KMS-11 (cell line): Measurements from ENCODE around the gene SUMO2.

ENCODE experiments used
- H2AFZ ChIP-seq: fragments of 200-600 bp; sonication (generic); 2 replicates; pipeline ENCODE4 v1.6.1; 2016; ENCODE audit warnings: antibody characterized with exemption, mixed run types, low read depth
- H3K27ac ChIP-seq: fragments of 200-600 bp; sonication (generic); 2 replicates; pipeline ENCODE4 v1.6.1; 2016; ENCODE audit warnings: mild to moderate bottlenecking, mixed run types
- H3K27me3 ChIP-seq: fragments of 200-600 bp; sonication (generic); 2 replicates; pipeline ENCODE4 v1.6.1; 2017; ENCODE audit warnings: mild to moderate bottlenecking, low read depth, mixed run types, moderate library complexity; ENCODE audit not compliant: insufficient read depth
- H3K36me3 ChIP-seq: fragments of 200-600 bp; sonication (generic); 2 replicates; pipeline ENCODE4 v1.6.1; 2017; ENCODE audit warnings: mild to moderate bottlenecking, mixed run types; ENCODE audit not compliant: insufficient read depth
- H3K4me1 ChIP-seq: fragments of 200-600 bp; sonication (generic); 2 replicates; pipeline ENCODE4 v1.6.1; 2016; ENCODE audit warnings: mild to moderate bottlenecking, low read depth, mixed run types; ENCODE audit not compliant: poor library complexity, severe bottlenecking
- H3K4me2 ChIP-seq: fragments of 200-600 bp; sonication (generic); 2 replicates; pipeline ENCODE4 v1.7.0; 2016; ENCODE audit warnings: mild to moderate bottlenecking, mixed run types
- H3K4me3 ChIP-seq: fragments of 200-600 bp; sonication (generic); IDR thresholded peaks from 2 replicates; pipeline ENCODE4 v1.6.1; 2017; ENCODE audit warnings: low read depth, low read length, mixed read lengths; ENCODE audit not compliant: insufficient read depth
- H3K79me2 ChIP-seq: fragments of 200-600 bp; sonication (generic); 2 replicates; pipeline ENCODE4 v1.6.1; 2016; ENCODE audit warnings: low read depth, mixed run types; ENCODE audit not compliant: insufficient read depth
- H3K9ac ChIP-seq: fragments of 200-600 bp; sonication (generic); 2 replicates; pipeline ENCODE4 v1.6.1; 2016; ENCODE audit warnings: mild to moderate bottlenecking, mixed run types
- H4K20me1 ChIP-seq: fragments of 200-600 bp; sonication (generic); 2 replicates; pipeline ENCODE4 v1.6.1; 2016; ENCODE audit warnings: mild to moderate bottlenecking, mixed run types; ENCODE audit not compliant: insufficient read depth
- CTCF ChIP-seq: fragments of 200-600 bp; sonication (generic); conservative IDR thresholded peaks from 2 replicates; pipeline ENCODE4 v1.6.1; 2017; ENCODE audit warnings: low read depth, mild to moderate bottlenecking, antibody characterized with exemption, low read length, moderate library complexity, mixed read lengths

SUMO2 gene

GRCh38 chr17:75154195-75155106 lies 28.3 kb downstream of the SUMO2 start, which contains the start of gene JPT1:
TSS of gene JPT1 (minus strand) at chr17:75154512. CDS start at chr17:75154397, 115 bp downstream.
- TF ChIP-seq CTCF, result no peak
- H3K9ac ChIP-seq, result peak within 1 kb of the TSS; percentile 78
- peaks cover 34% of the 10 kb centered on the region for H3K4me1 ChIP-seq
- peak within 1 kb of the TSS; percentile 38 for H2AFZ ChIP-seq
- peaks cover 48% of the 10 kb centered on the region for H3K79me2 ChIP-seq
- H3K27me3 ChIP-seq, result no peaks in the 10 kb centered on the region
- H3K36me3 ChIP-seq, result no peaks in the 10 kb centered on the region
- peak within 1 kb of the TSS; percentile 25 for H3K4me3 ChIP-seq
- H3K4me2 ChIP-seq, result peak within 1 kb of the TSS; percentile 83
- no peaks in the 10 kb centered on the region; the same call in 1 of the 2 replicates for H4K20me1 ChIP-seq
- H3K27ac ChIP-seq, result peak within 1 kb of the TSS; percentile 50

GRCh38 chr17:75153780-75154194 lies 29.0 kb downstream of the SUMO2 start:
- no peak for TF ChIP-seq CTCF
- Histone ChIP-seq H3K4me1 (peaks cover 37% of the 10 kb centered on the region), H2AFZ (peak overlapping the region; percentile 38), H3K4me3 (peak overlapping the region; percentile 8), H3K27ac (peak overlapping the region; percentile 50), H3K79me2 (peaks cover 55% of the 10 kb centered on the region), H3K36me3 (no peaks in the 10 kb centered on the region), H4K20me1 (peaks cover 3% of the 10 kb centered on the region), H3K9ac (peak overlapping the region; percentile 78), H3K4me2 (peak overlapping the region; percentile 83), H3K27me3 (no peaks in the 10 kb centered on the region)

- H3K36me3 ChIP-seq, result peaks cover 3% of the 10 kb centered on the region; the same call in 1 of the 2 replicates
Measured at GRCh38 chr17:75152922-75153779, 29.6 kb downstream of the SUMO2 start.

More at GRCh38 chr17:75152922-75153779, 29.6 kb downstream of the SUMO2 start:
- no peak for TF ChIP-seq CTCF
- H3K4me3 ChIP-seq, result peak overlapping the region; percentile 25
- H3K27ac ChIP-seq, result peak overlapping the region; percentile 50; the same call in 1 of the 2 replicates
- H3K4me2 ChIP-seq, result peak overlapping the region; percentile 83
- peaks cover 39% of the 10 kb centered on the region for H3K4me1 ChIP-seq
- H4K20me1 ChIP-seq, result peaks cover 5% of the 10 kb centered on the region
- peak overlapping the region; percentile 38; the same call in 1 of the 2 replicates for H2AFZ ChIP-seq
- H3K79me2 ChIP-seq, result peaks cover 61% of the 10 kb centered on the region
- H3K27me3 ChIP-seq, result no peaks in the 10 kb centered on the region
- H3K9ac ChIP-seq, result peak overlapping the region; percentile 78
